T-cell (primary cell): ENCODE measurements around the gene EIF4G3. TPM values are rescaled to one million over a fixed set of nuclear protein-coding genes. Genes with fewer than 3 reads are reported as not detected.

Source experiments
- ATAC-seq, 4 experiments: fragments of 200-7000 bp in 3 of 4; fragments of 150-1000 bp in 1 of 4; cut with Tn5 transposase; replicated peaks in 1 of 4; 1 replicate in 3 of 4; 2 replicates in 1 of 4; pipeline ENCODE4 v1.10.0; 2021; ENCODE audit warnings: moderate library complexity in 3 of 4, mild to moderate bottlenecking in 2 of 4, moderate number of reproducible peaks in 1 of 4
- CTCF ChIA-PET, 2 donors: fragments of 300-600 bp; sonication (Branson Sonifier 250); formaldehyde crosslinking; loops; one replicate each; lab custom pipeline; 2022; ENCODE audit warnings: antibody characterized with exemption in 2 of 2; lab: Charles Lee
- POLR2A ChIA-PET, 2 donors: fragments of 300-600 bp; sonication (Branson Sonifier 250); formaldehyde crosslinking; loops; one replicate each; lab custom pipeline; 2022; ENCODE audit warnings: antibody characterized with exemption in 2 of 2; lab: Charles Lee
- DNase-seq, 35 experiments: peaks; one replicate each; pipeline versions ENCODE4 v3.0.0 to v3.0.0-alpha.2; 2013 to 2023
- H3K27ac ChIP-seq: one replicate; pipeline ENCODE4 v1.5.1; 2013; ENCODE audit warnings: low read length
- H3K27me3 ChIP-seq, 2 experiments: replicated peaks in 1 of 2; 1 replicate in 1 of 2; 2 replicates in 1 of 2; pipeline versions ENCODE4 v1.6.1 to v1.7.0; 2013; ENCODE audit warnings: low read length in 1 of 2, mixed read lengths in 1 of 2; ENCODE audit not compliant: control insufficient read depth in 2 of 2, insufficient read depth in 2 of 2; ENCODE audit errors: extremely low read depth in 1 of 2
- H3K36me3 ChIP-seq, 2 donors: 1 replicate in 1 of 2; 2 replicates in 1 of 2; pipeline versions ENCODE4 v1.6.1 to v1.7.0; 2013; ENCODE audit warnings: low read length in 1 of 2; ENCODE audit not compliant: control insufficient read depth in 2 of 2, insufficient read depth in 1 of 2; ENCODE audit errors: extremely low read depth in 1 of 2
- H3K4me1 ChIP-seq, 2 experiments: 1 replicate in 1 of 2; 2 replicates in 1 of 2; pipeline versions ENCODE4 v1.6.1 to v1.7.0; 2013; ENCODE audit warnings: low read length in 2 of 2, mixed read lengths in 1 of 2; ENCODE audit not compliant: insufficient read depth in 2 of 2, control insufficient read depth in 1 of 2; ENCODE audit errors: extremely low read depth in 1 of 2
- H3K4me3 ChIP-seq, 2 donors: 1 replicate in 1 of 2; 2 replicates in 1 of 2; pipeline versions ENCODE4 v1.5.1 to v1.7.0; 2013; ENCODE audit warnings: mild to moderate bottlenecking in 2 of 2, low read length in 1 of 2, moderate library complexity in 1 of 2; ENCODE audit not compliant: control insufficient read depth in 1 of 2; ENCODE audit errors: extremely low read depth in 1 of 2
- H3K9me3 ChIP-seq: 2 replicates; pipeline ENCODE4 v1.7.0; 2013
- H3K27ac Mint-ChIP-seq, 2 donors: one replicate each; pipeline ENCODE4 v1.8.0; 2020 to 2021; ENCODE audit warnings: mild to moderate bottlenecking in 2 of 2, mixed read lengths in 2 of 2
- H3K27me3 Mint-ChIP-seq, 2 donors: one replicate each; pipeline ENCODE4 v1.8.0; 2021 to 2022; ENCODE audit warnings: mixed read lengths in 2 of 2
- H3K36me3 Mint-ChIP-seq: one replicate; pipeline ENCODE4 v1.8.0; 2021; ENCODE audit warnings: mixed read lengths
- H3K4me1 Mint-ChIP-seq, 3 donors: one replicate each; pipeline ENCODE4 v1.8.0; 2020 to 2022; ENCODE audit warnings: mixed read lengths in 3 of 3, mild to moderate bottlenecking in 1 of 3
- H3K4me3 Mint-ChIP-seq, 3 donors: one replicate each; pipeline ENCODE4 v1.8.0; 2020 to 2022; ENCODE audit warnings: mild to moderate bottlenecking in 3 of 3, mixed read lengths in 3 of 3, moderate library complexity in 3 of 3
- H3K9me3 Mint-ChIP-seq, 3 donors: one replicate each; pipeline ENCODE4 v1.8.0; 2020 to 2022; ENCODE audit warnings: mixed read lengths in 3 of 3
- WGBS: methylation state at CpG from one replicate; pipeline ENCODE4 v1.1.5; 2013; ENCODE audit warnings: missing lambda C conversion rate; ENCODE audit not compliant: insufficient coverage; 5-methylcytosine and 5-hydroxymethylcytosine counted together
- total RNA-seq, 35 experiments: library from RNA in 6 of 35; stranded (reverse) in 6 of 35; fragments of 120-200 nt in 1 of 35; gene quantifications; one replicate each; pipeline versions ENCODE4 v1.2.1 to v1.2.4 and lab custom pipeline; 2013 to 2026

Gene EIF4G3
- total RNA-seq, 5 donors from 2014 or later (not counting 1 experiment from before 2014, with no cell fraction given) = 16.8 to 34.1 (median 20.8) TPM

GRCh38 chr1:21115098-21115760, 61.5 kb downstream of the EIF4G3 start:
- Mint-ChIP-seq H3K27ac (no peak overlapping the region), H3K9me3 (no peaks in the 10 kb centered on the region), H3K4me1 (no peaks in the 10 kb centered on the region), H3K27me3 (no peaks in the 10 kb centered on the region), H3K4me3 (no peak overlapping the region), H3K36me3 (no peaks in the 10 kb centered on the region)
- H3K27ac ChIP-seq = no peak overlapping the region
- H3K36me3 ChIP-seq = no peaks in the 10 kb centered on the region
- no peak overlapping the region for H3K4me3 ChIP-seq
- H3K27me3 ChIP-seq = no peaks in the 10 kb centered on the region
- ChIA-PET CTCF (no interaction called here), POLR2A (no interaction called here)
- H3K4me1 ChIP-seq = no peaks in the 10 kb centered on the region
- DNase-seq (no peak), ATAC-seq (no peak)
- H3K9me3 ChIP-seq = no peaks in the 10 kb centered on the region
- no CpG with 5 or more reads among the region's 2 CpGs for WGBS

GRCh38 chr1:21114431-21114830, 62.3 kb downstream of the EIF4G3 start:
- H3K4me1 ChIP-seq = no peaks in the 10 kb centered on the region
- WGBS = 100% methylated on average over 2 of the region's 4 CpGs
- no peaks in the 10 kb centered on the region for H3K27me3 ChIP-seq
- ATAC-seq (no peak), DNase-seq (no peak)
- H3K36me3 ChIP-seq = no peaks in the 10 kb centered on the region
- Mint-ChIP-seq H3K36me3 (no peaks in the 10 kb centered on the region), H3K27ac (no peak overlapping the region), H3K27me3 (no peaks in the 10 kb centered on the region), H3K9me3 (no peaks in the 10 kb centered on the region), H3K4me3 (no peak overlapping the region), H3K4me1 (no peaks in the 10 kb centered on the region)
- POLR2A ChIA-PET = no interaction called here
- no peak overlapping the region for H3K27ac ChIP-seq
- CTCF ChIA-PET = no interaction called here
- no peaks in the 10 kb centered on the region for H3K9me3 ChIP-seq
- no peak overlapping the region for H3K4me3 ChIP-seq

- H3K4me1 Mint-ChIP-seq = no peaks in the 10 kb centered on the region
- Histone ChIP-seq H3K4me1 (no peaks in the 10 kb centered on the region), H3K36me3 (no peaks in the 10 kb centered on the region), H3K9me3 (no peaks in the 10 kb centered on the region), H3K27ac (no peak overlapping the region), H3K4me3 (no peak overlapping the region), H3K27me3 (no peaks in the 10 kb centered on the region)
- ChIA-PET POLR2A (no interaction called here), CTCF (no interaction called here)
- no peak overlapping the region for H3K4me3 Mint-ChIP-seq
- H3K9me3 Mint-ChIP-seq = no peaks in the 10 kb centered on the region
- ATAC-seq (no peak), DNase-seq (no peak)
- no peak overlapping the region for H3K27ac Mint-ChIP-seq
- peaks cover 3% of the 10 kb centered on the region for H3K36me3 Mint-ChIP-seq
- H3K27me3 Mint-ChIP-seq = no peaks in the 10 kb centered on the region
- 96% methylated on average over 4 of the region's 11 CpGs for WGBS
Observed at GRCh38 chr1:21110163-21110562, 66.5 kb downstream of the EIF4G3 start.

- H3K4me3 ChIP-seq = no peak overlapping the region
- no peaks in the 10 kb centered on the region for H3K36me3 ChIP-seq
- Mint-ChIP-seq H3K27me3 (no peaks in the 10 kb centered on the region), H3K4me1 (no peaks in the 10 kb centered on the region), H3K4me3 (no peak overlapping the region), H3K36me3 (peaks cover 16% of the 10 kb centered on the region), H3K27ac (no peak overlapping the region), H3K9me3 (no peaks in the 10 kb centered on the region)
- no peak for DNase-seq
- POLR2A ChIA-PET = no interaction called here
- WGBS = no CpG with 5 or more reads among the region's 2 CpGs
- H3K27me3 ChIP-seq = no peaks in the 10 kb centered on the region
- CTCF ChIA-PET = no interaction called here
- H3K27ac ChIP-seq = no peak overlapping the region
- no peak for ATAC-seq
- H3K9me3 ChIP-seq = no peaks in the 10 kb centered on the region
- no peaks in the 10 kb centered on the region for H3K4me1 ChIP-seq
Observed at GRCh38 chr1:21106709-21107108, 70.0 kb downstream of the EIF4G3 start.

- POLR2A ChIA-PET = interaction anchor here in 1 of 2 donors (0.6 kb wide), 2 partner anchors 252 to 299 kb away, joined by 4 to 5 read pairs; no protein-coding TSS in a partner anchor
- no peaks in the 10 kb centered on the region for H3K27me3 ChIP-seq
- Mint-ChIP-seq H3K36me3 (peaks cover 16% of the 10 kb centered on the region), H3K4me1 (no peaks in the 10 kb centered on the region), H3K27ac (no peak overlapping the region), H3K27me3 (no peaks in the 10 kb centered on the region), H3K4me3 (no peak overlapping the region), H3K9me3 (no peaks in the 10 kb centered on the region)
- no peaks in the 10 kb centered on the region for H3K9me3 ChIP-seq
- ATAC-seq = no peak
- no peak overlapping the region for H3K27ac ChIP-seq
- no peaks in the 10 kb centered on the region for H3K36me3 ChIP-seq
- H3K4me3 ChIP-seq = no peak overlapping the region
- H3K4me1 ChIP-seq = no peaks in the 10 kb centered on the region
- CTCF ChIA-PET = no interaction called here
- DNase-seq = no peak
- WGBS = 100% methylated on average over 1 of the region's 2 CpGs
Observed at GRCh38 chr1:21106238-21106637, 70.5 kb downstream of the EIF4G3 start.

GRCh38 chr1:21105807-21106206, 70.9 kb downstream of the EIF4G3 start:
- H3K27me3 Mint-ChIP-seq = no peaks in the 10 kb centered on the region
- H3K27ac Mint-ChIP-seq = no peak overlapping the region
- no peaks in the 10 kb centered on the region for H3K27me3 ChIP-seq
- H3K36me3 Mint-ChIP-seq = peaks cover 18% of the 10 kb centered on the region
- ChIA-PET CTCF (no interaction called here), POLR2A (interaction anchor here in 1 of 2 donors (0.6 kb wide), 2 partner anchors 252 to 298 kb away, joined by 4 to 5 read pairs; no protein-coding TSS in a partner anchor)
- no peaks in the 10 kb centered on the region for H3K4me1 ChIP-seq
- H3K4me3 ChIP-seq = no peak overlapping the region
- H3K4me3 Mint-ChIP-seq = no peak overlapping the region
- H3K9me3 Mint-ChIP-seq = no peaks in the 10 kb centered on the region
- DNase-seq (no peak), ATAC-seq (no peak)
- no peaks in the 10 kb centered on the region for H3K4me1 Mint-ChIP-seq
- WGBS = 88% methylated on average over 2 of the region's 4 CpGs
- H3K36me3 ChIP-seq = no peaks in the 10 kb centered on the region
- H3K27ac ChIP-seq = no peak overlapping the region
- no peaks in the 10 kb centered on the region for H3K9me3 ChIP-seq
